K562 (cell line): Measurements from ENCODE around the gene RBPMS2. TPM values are rescaled to one million over a fixed set of nuclear protein-coding genes. Genes with fewer than 3 reads are reported as not detected.

ENCODE experiments used
- CBX1 ChIP-seq: sonication (generic); IDR thresholded peaks from 2 replicates; pipeline ENCODE4 v1.6.1; 2016; ENCODE audit warnings: antibody characterized with exemption, low read depth, mild to moderate bottlenecking
- EGR1 ChIP-seq: fragments of 450-650 bp; conservative IDR thresholded peaks from 2 replicates; pipeline ENCODE4 v1.6.1; 2017; ENCODE audit warnings: mild to moderate bottlenecking
- KAT2B ChIP-seq: IDR thresholded peaks from one replicate; pipeline ENCODE4 v1.6.1; 2012; ENCODE audit warnings: low read depth, mild to moderate bottlenecking, control low read depth, inconsistent platforms, low read length, moderate library complexity
- KLF10 ChIP-seq: fragments of 250-450 bp; sonication (Bioruptor Pico); IDR thresholded peaks from 2 replicates; pipeline ENCODE4 v1.6.1; 2021; ENCODE audit warnings: matching md5 sums
- NR2C2 ChIP-seq, 2 experiments: fragments of 200-800 bp in 1 of 2; sonication (Bioruptor generic) in 1 of 2; sonication (generic) in 1 of 2; formaldehyde crosslinking in 1 of 2; IDR thresholded peaks; 2 replicates each; pipeline versions ENCODE4 v1.6.1 to v1.8.0; 2016 to 2022; ENCODE audit warnings: mild to moderate bottlenecking in 1 of 2, missing compliant biosample characterization in 1 of 2, missing genetic modification characterization in 1 of 2, missing genetic modification reagents in 1 of 2
- RERE ChIP-seq: sonication (generic); formaldehyde crosslinking; IDR thresholded peaks from 2 replicates; pipeline ENCODE4 v1.8.0; 2023; ENCODE audit warnings: missing genetic modification reagents, mild to moderate bottlenecking, borderline replicate concordance
- TCF7 ChIP-seq: sonication (generic); IDR thresholded peaks from 2 replicates; pipeline ENCODE4 v1.6.1; 2016; ENCODE audit warnings: antibody characterized with exemption, borderline replicate concordance
- ZNF395 ChIP-seq: fragments of 200-800 bp; sonication (Bioruptor generic); IDR thresholded peaks from 2 replicates; pipeline ENCODE4 v1.6.1; 2017; ENCODE audit warnings: missing genetic modification characterization, missing compliant biosample characterization
- ZNF764 ChIP-seq: fragments of 250-450 bp; sonication (Bioruptor Pico); IDR thresholded peaks from 2 replicates; pipeline ENCODE4 v1.4.0; 2020; ENCODE audit warnings: low read depth, mild to moderate bottlenecking, moderate library complexity
- polyA plus RNA-seq, 8 experiments: library from polyadenylated mRNA; depleted of rRNA in 4 of 8; stranded (reverse) in 5 of 8; unstranded in 3 of 8; fragments of >200 nt; fragmentation: Nextera tagmentation in 2 of 8; fragmentation: Illumina TruSeq in 1 of 8; extraction: Ambion mirVana in 2 of 8; extraction: Trizol in 1 of 8; gene quantifications; 2 replicates each; pipeline versions ENCODE4 v1.2.1 to v1.2.3, GENCODE V29; 2011 to 2014; ENCODE audit warnings: inconsistent platforms in 1 of 8, missing spikeins in 1 of 8
- total RNA-seq, 7 experiments: library from RNA; depleted of rRNA in 6 of 7; stranded (reverse); fragments of >200 nt in 6 of 7; fragmentation: Illumina TruSeq in 2 of 7; extraction: Trizol in 2 of 7; gene quantifications; 2 replicates each; pipeline versions ENCODE4 v1.2.1 to v1.2.3, GENCODE V29; 2011 to 2021; ENCODE audit warnings: low replicate concordance in 1 of 7

The RBPMS2 gene
- total and polyA plus RNA-seq, 9 of the 15 experiments (the other 6 are each of a cell fraction or from before 2014, with no cell fraction given) = 0.11 to 2.6 (median 0.37) TPM; not detected in 1

GRCh38 chr15:64772488-64772887, 2.9 kb downstream of the RBPMS2 start (continued):
- TF ChIP-seq NR2C2 (CRISPR knock-in tag; IDR thresholded peaks at IDR 0.05) = no peak
- no peak for TF ChIP-seq NR2C2 (tag; IDR thresholded peaks at IDR 0.05)
- no peak for TF ChIP-seq ZNF395 (CRISPR knock-in tag)
- TF ChIP-seq TCF7 = no peak
- TF ChIP-seq EGR1 = peak; percentile 52
- TF ChIP-seq KLF10 = no peak
- TF ChIP-seq CBX1 = no peak
- TF ChIP-seq KAT2B = no peak
- no peak for TF ChIP-seq RERE (CRISPR knock-in tag)
- TF ChIP-seq ZNF764 (CRISPR knock-in tag) = no peak
